Activated T-helper 1 cell treated with anti-CD3 and anti-CD28 coated beads, Interleukin-2, amount 50 U/mL, for 16 hours (primary cell): ENCODE results near the gene CLTB.
"Not testable (repeated sequence)": the region's sequence is repeated elsewhere in the genome, so short reads cannot be mapped to it uniquely, and the experiment has no call there.

Experiments
- DNase-seq, 2 donors: peaks; one replicate each; pipeline ENCODE4 v3.0.0-alpha.2; 2020; ENCODE audit warnings: low read depth in 1 of 2, low spot score in 1 of 2

The CLTB gene, protein sequence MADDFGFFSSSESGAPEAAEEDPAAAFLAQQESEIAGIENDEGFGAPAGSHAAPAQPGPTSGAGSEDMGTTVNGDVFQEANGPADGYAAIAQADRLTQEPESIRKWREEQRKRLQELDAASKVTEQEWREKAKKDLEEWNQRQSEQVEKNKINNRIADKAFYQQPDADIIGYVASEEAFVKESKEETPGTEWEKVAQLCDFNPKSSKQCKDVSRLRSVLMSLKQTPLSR

GRCh38 chr5:176415952-176416924 lies at the start of gene CLTB:
Gene CLTB (minus strand): TSS chr5:176416539. CDS start chr5:176416363, 176 bp downstream.
- peak; percentile 86 to 90 for DNase-seq

DNA sequence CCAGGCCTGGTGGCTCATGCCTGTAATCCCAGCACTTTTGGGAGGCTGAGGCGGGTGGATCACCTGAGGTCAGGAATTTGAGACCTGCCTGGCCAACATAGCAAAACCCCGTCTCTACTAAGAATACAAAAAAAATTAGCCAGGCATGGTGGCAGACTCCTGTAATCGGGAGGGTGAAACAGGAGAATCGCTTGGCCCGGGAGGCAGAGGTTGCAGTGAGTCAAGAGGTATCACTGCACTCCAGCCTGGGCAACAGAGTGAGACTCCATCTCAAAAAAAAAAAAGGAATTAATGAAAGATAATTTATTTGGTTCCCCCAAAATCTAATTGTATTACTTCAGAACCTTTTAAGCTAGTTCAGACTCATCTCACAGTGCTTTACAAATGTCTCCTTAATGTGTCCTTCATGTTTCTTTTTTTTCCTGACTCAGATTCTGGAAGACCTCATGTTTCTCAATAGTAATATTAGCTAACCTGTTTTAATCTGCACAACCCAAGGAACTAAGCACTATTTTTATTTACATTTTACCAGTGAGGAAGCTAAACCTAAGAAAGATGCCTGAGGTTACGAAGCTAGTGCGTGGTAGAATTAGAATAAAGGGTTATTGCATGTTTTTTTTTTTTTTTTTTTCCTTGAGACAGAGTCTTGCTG lies 46.9 kb upstream of the CLTB start:
- DNase-seq, result no peak

DNA sequence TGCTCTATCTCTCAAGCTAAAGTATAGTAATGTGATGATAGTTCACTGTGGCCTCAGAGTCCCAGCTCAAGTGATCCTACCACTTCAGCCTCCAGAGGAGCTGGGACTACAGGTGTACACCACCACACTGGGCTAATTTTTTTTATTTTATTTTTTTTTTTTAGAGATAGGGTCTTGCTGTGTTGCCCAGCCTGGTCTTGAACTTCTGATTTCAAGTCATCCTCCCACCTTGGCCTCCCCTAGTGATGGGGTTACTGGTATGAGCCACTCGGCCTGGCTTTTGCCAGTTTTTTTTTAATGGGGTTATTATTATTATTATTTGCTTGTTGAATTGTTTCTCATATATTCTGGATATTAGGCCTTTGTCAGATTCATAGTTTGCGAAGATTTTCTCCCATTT lies 45.0 kb upstream of the CLTB start:
- no peak for DNase-seq

GRCh38 chr5:176458904-176459561 lies 42.7 kb upstream of the CLTB start:
- DNase-seq, result no peak

DNA sequence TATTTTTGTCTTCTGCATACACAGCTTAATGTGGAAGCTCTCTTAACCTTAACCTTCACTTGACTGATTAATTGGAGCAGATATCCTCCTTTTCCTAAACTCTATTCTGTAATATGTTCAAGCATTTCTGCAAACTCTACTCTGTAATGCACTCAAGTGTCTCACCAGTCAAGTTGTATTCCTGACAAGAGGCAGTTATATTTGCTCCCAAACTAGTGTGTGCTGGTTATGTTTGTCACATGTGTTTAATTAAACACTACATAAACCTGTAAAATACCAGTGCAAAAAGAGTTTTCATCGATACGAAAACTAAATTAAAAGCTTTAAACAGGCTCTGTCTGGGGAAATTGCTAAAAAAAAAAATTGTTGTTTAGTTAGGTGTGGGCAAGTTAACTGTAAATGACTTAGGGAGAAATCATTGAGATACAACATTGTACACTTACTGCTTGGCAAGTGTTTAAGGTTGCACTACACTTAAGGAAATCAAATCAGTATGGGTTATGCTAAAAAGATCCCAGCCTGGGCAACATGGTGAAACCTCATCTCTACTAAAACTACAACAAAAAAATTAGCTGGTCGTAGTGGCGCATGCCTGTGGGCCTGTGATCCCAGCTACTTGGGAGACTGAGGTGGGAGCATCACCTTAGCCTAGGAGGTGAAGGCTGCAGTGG lies 38.5 kb upstream of the CLTB start:
- no peak for DNase-seq

GRCh38 chr5:176450077-176450476 lies 33.7 kb upstream of the CLTB start:
- DNase-seq, result no peak

- peak; percentile 98 to 99 for DNase-seq
Observed at GRCh38 chr5:176447978-176448608, 31.8 kb upstream of the CLTB start, which contains the start of gene FAF2. Gene FAF2 (plus strand): TSS chr5:176448385. CDS start chr5:176448408, 23 bp downstream.

DNA sequence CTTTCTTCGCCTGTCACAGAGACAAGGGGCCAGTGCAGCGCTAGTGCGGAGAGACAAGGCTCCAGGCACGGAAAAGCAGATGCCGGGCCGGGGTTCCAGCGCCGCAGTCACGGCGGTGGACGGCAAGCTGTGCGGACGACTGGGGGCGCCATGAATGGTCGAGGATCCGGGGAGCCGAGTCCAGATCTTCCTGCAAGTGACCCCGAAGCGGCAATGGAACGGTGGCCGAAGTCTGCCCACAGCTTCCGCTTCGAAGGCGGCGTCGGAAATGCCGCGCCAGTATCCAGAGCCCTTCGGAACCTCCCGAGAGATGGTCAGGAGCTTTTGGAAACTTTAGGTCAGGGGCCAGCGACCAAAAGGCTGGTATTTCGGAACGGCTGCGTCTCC lies 31.2 kb upstream of the CLTB start:
- DNase-seq, result peak in 1 of 2 donors; percentile 15

GRCh38 chr5:176446884-176447590 lies 30.7 kb upstream of the CLTB start:
- no peak for DNase-seq

DNA sequence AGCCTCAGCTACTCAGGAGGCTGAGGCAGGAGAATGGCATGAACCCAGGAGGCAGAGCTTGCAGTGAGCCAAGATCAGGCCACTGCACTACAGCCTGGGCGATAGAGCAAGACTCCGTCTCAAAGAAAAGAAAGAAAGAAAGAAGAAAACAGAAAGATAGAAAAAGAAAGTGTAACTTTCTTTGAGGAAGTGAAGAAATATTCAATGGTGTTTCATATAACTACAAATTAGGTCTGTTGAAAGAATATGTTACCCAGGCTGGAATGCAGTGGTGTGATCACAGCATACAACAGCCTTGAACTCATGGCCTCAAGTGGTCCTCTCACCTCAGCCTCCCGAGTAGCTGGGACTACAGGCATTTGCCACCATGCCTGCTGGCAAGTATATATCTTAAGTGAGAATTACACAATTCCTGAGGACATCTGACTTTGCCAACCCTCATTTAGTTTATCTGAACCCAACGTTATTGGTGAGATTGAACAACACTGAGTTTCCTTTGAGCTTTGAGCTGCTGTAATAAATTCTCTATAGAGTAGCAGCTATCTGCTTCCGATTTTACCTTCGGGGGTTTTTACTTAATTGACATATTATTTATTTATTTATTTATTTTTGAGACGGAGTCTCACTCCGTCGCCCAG lies 29.8 kb upstream of the CLTB start:
- DNase-seq, result no peak

DNA sequence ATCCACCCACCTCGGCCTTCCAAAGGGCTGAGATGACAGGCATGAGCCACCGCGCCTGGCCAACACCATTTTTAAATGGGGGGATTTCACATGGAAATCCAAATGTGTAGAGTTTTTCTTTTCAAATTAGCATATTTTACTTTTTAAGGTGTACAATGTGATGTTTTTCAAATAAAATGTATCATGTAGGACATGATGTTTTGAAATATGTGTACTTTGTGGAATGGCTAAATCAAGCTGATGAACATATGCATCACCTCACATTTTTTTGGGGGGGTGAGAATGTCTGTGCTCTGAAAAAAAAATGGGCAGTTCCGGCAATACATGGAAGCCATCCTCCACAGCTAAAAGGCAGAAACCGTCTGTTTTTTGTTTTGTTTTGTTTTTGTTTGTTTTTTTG lies 28.4 kb upstream of the CLTB start:
- DNase-seq, result no peak

GRCh38 chr5:176442911-176443310 lies 26.6 kb upstream of the CLTB start:
- not testable (repeated sequence) for DNase-seq

DNA sequence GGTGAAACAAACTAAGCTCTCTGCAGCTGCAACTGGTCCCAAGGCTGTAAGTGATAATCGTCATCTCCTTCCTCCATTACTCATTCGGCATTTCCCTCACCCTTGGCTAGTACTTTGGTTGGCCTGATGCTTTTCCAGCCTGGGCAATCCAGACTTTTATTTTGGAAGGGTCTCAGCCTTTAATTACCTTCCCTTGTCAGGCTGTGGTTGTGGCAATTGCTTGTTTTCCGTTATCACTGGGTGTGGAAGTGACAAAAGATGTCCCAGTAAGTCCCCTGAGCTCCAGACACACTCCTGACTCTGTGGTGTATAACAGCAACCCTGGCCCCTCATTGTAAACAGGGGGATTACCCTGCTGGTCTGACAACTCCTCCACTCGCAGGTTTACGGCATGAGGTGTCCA lies 25.6 kb upstream of the CLTB start:
- DNase-seq, result no peak

- DNase-seq, result no peak
Observed at GRCh38 chr5:176440927-176441706, 24.8 kb upstream of the CLTB start.

DNA sequence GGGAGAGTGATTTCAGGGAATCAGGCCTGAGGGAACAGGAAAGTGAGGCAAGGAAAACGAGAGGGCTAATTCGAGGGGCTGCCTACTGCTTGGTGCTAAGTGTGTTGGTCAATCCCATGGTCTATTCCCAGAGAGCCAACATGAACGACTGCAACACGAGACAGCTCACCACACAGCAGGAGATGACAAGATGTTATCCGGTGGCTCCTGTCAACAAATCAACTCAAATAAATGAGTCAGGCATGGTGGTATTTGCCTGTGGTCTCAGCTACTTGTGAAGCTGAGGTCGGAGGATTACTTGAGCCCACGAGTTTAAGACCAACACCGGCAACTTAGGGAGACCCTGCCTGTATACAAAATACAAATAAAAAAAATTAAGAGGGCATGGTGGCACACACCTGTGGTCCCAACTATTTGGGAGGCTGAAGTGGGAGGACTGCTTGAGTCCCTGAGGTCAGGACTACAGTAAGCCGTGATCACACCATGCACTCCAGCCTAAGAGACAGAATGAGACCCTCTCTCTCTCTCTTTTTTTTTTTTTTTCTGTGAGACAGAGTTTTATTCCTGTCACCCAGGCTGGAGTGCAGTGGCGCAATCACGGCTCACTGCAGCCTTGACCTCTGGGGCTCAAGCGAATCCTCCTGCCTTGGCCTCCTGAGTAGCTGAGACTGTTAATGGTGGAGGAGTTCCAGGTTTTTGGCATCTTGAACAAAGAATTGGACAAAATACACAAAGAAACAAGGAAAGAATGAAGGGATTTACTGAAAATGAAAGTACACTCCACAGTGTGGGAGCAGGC lies 22.8 kb upstream of the CLTB start:
- no peak for DNase-seq

GRCh38 chr5:176436656-176437055 lies 20.3 kb upstream of the CLTB start:
- DNase-seq, result no peak

DNA sequence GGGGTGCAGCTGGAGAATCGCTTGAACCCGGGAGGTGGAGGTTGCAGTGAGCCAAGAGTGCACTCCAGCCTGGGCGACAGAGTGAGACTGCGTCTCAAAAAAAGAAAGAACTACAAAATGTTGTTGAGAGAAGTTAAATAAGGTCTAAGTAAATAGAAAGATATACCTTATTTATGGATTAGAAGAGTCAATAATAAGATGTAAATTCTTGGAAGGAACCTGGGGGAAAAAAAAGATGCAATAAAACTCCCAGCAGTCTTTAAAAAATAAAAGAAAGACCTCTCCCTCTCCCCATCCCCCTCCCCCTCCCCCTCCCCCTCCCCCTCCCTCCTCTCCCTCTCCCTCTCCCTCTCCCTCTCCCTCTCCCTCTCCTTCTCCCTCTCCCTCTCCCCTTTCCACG lies 16.4 kb upstream of the CLTB start:
- DNase-seq, result no peak
